Neural progenitor cell (in vitro differentiated cells): Measurements from ENCODE around the gene RTL10. TPM values are rescaled to one million over a fixed set of nuclear protein-coding genes. Genes with fewer than 3 reads are reported as not detected.

Experiments
- DNase-seq: peaks from one replicate; pipeline ENCODE4 v3.0.0-alpha.2; 2016; ENCODE audit warnings: low spot score
- H2AFZ ChIP-seq: fragments of 200-600 bp; sonication (generic); replicated peaks from 2 replicates; pipeline ENCODE4 v1.6.1; 2016; ENCODE audit warnings: antibody characterized with exemption
- H3F3A ChIP-seq: fragments of 200-600 bp; sonication (generic); 2 replicates; pipeline ENCODE4 v1.6.1; 2016; ENCODE audit warnings: antibody characterized with exemption, low read depth
- H3K27ac ChIP-seq: fragments of 200-600 bp; sonication (generic); 2 replicates; pipeline ENCODE4 v1.5.1; 2016; ENCODE audit warnings: mild to moderate bottlenecking
- H3K27me3 ChIP-seq: fragments of 200-600 bp; sonication (generic); 2 replicates; pipeline ENCODE4 v1.6.1; 2016; ENCODE audit warnings: mild to moderate bottlenecking, moderate library complexity
- H3K36me3 ChIP-seq: fragments of 200-600 bp; sonication (generic); 2 replicates; pipeline ENCODE4 v1.5.1; 2016
- H3K4me1 ChIP-seq: fragments of 200-600 bp; sonication (generic); 2 replicates; pipeline ENCODE4 v1.6.1; 2016; ENCODE audit warnings: mixed run types
- H3K4me2 ChIP-seq: fragments of 200-600 bp; sonication (generic); 2 replicates; pipeline ENCODE4 v1.6.1; 2016
- H3K4me3 ChIP-seq: fragments of 200-600 bp; sonication (generic); 2 replicates; pipeline ENCODE4 v1.5.1; 2016
- H3K79me2 ChIP-seq: fragments of 200-600 bp; sonication (generic); 2 replicates; pipeline ENCODE4 v1.6.1; 2016; ENCODE audit warnings: low read depth
- H3K9ac ChIP-seq: fragments of 200-600 bp; sonication (generic); 2 replicates; pipeline ENCODE4 v1.6.1; 2016
- H3K9me3 ChIP-seq: fragments of 200-600 bp; sonication (generic); 2 replicates; pipeline ENCODE4 v1.5.1; 2016; ENCODE audit warnings: low read depth
- H4K20me1 ChIP-seq: fragments of 200-600 bp; sonication (generic); 2 replicates; pipeline ENCODE4 v1.6.1; 2016; ENCODE audit warnings: low read depth
- H3K27ac Mint-ChIP-seq: 3 replicates; pipeline ENCODE4 v1.8.0; 2021; ENCODE audit warnings: mixed read lengths
- H3K27me3 Mint-ChIP-seq: 2 replicates; pipeline ENCODE4 v1.8.0; 2022; ENCODE audit warnings: low read depth, mild to moderate bottlenecking, inconsistent platforms, moderate library complexity, mixed read lengths; ENCODE audit not compliant: insufficient read depth
- H3K36me3 Mint-ChIP-seq: 3 replicates; pipeline ENCODE4 v1.8.0; 2021; ENCODE audit warnings: mixed read lengths
- H3K4me1 Mint-ChIP-seq: 3 replicates; pipeline ENCODE4 v1.8.0; 2021; ENCODE audit warnings: mixed read lengths
- H3K4me3 Mint-ChIP-seq: 3 replicates; pipeline ENCODE4 v1.8.0; 2021; ENCODE audit warnings: mild to moderate bottlenecking, moderate library complexity, mixed read lengths
- H3K9me3 Mint-ChIP-seq: 3 replicates; pipeline ENCODE4 v1.8.0; 2020; ENCODE audit warnings: mixed read lengths
- CTCF ChIP-seq: fragments of 200-600 bp; sonication (generic); IDR thresholded peaks from 2 replicates; pipeline ENCODE4 v1.5.1; 2017; ENCODE audit warnings: antibody characterized with exemption, mild to moderate bottlenecking
- EZH2 ChIP-seq: fragments of 200-600 bp; sonication (generic); IDR thresholded peaks from 2 replicates; pipeline ENCODE4 v1.6.1; 2017; ENCODE audit warnings: antibody characterized with exemption, mild to moderate bottlenecking, moderate library complexity
- EZH2phosphoT487 ChIP-seq: fragments of 200-600 bp; sonication (generic); IDR thresholded peaks from 2 replicates; pipeline ENCODE4 v1.6.1; 2017; ENCODE audit warnings: antibody characterized with exemption
- total RNA-seq: library from RNA; depleted of rRNA; stranded (reverse); fragments of >200 nt; gene quantifications from 2 replicates; pipeline ENCODE4 v1.2.3, GENCODE V29; 2015; ENCODE audit warnings: low replicate concordance

RTL10 gene
- total RNA-seq, 1 donor from 2014 or later: 7.3 TPM

GRCh38 chr22:19855504-19856409 lies 1.1 kb upstream of the RTL10 start:
- peaks cover 27% of the 10 kb centered on the region for H4K20me1 ChIP-seq
- H3K4me3 Mint-ChIP-seq: peak overlapping the region; percentile 95
- H3K4me3 ChIP-seq: peak overlapping the region; percentile 72
- no peaks in the 10 kb centered on the region for H3K27me3 Mint-ChIP-seq
- peaks cover 45% of the 10 kb centered on the region for H3K79me2 ChIP-seq
- H3K4me1 ChIP-seq: peaks cover 17% of the 10 kb centered on the region
- H3K27ac Mint-ChIP-seq: peak overlapping the region; percentile 85
- peak overlapping the region; percentile 14 for H2AFZ ChIP-seq
- peaks cover 25% of the 10 kb centered on the region for H3K4me1 Mint-ChIP-seq
- H3K9ac ChIP-seq: peak overlapping the region; percentile 36
- no peaks in the 10 kb centered on the region for H3K27me3 ChIP-seq
- TF ChIP-seq EZH2 (no peak), EZH2phosphoT487 (no peak), CTCF (no peak)
- no peak overlapping the region for H3K27ac ChIP-seq
- H3K36me3 Mint-ChIP-seq: peaks cover 22% of the 10 kb centered on the region
- peak overlapping the region; percentile 90 for H3K4me2 ChIP-seq
- no peak for DNase-seq
- no peaks in the 10 kb centered on the region for H3K9me3 ChIP-seq
- no peaks in the 10 kb centered on the region for H3K9me3 Mint-ChIP-seq
- H3F3A ChIP-seq: no peaks in the 10 kb centered on the region
- no peaks in the 10 kb centered on the region for H3K36me3 ChIP-seq

GRCh38 chr22:19853879-19854777 lies 546 bp downstream of the RTL10 start:
- no peaks in the 10 kb centered on the region for H3K27me3 Mint-ChIP-seq
- peaks cover 29% of the 10 kb centered on the region for H3K4me1 Mint-ChIP-seq
- DNase-seq: no peak
- TF ChIP-seq EZH2phosphoT487 (no peak), EZH2 (no peak), CTCF (no peak)
- H3K9me3 Mint-ChIP-seq: no peaks in the 10 kb centered on the region
- peak overlapping the region; percentile 95 for H3K27ac Mint-ChIP-seq
- Histone ChIP-seq H3F3A (no peaks in the 10 kb centered on the region), H3K9ac (peak overlapping the region; percentile 72), H3K79me2 (peaks cover 45% of the 10 kb centered on the region), H3K36me3 (no peaks in the 10 kb centered on the region), H2AFZ (peak overlapping the region; percentile 43), H4K20me1 (peaks cover 43% of the 10 kb centered on the region), H3K4me1 (peaks cover 17% of the 10 kb centered on the region), H3K9me3 (no peaks in the 10 kb centered on the region), H3K4me3 (peak overlapping the region; percentile 72), H3K27ac (peak overlapping the region; percentile 50), H3K4me2 (peak overlapping the region; percentile 90), H3K27me3 (no peaks in the 10 kb centered on the region)
- H3K36me3 Mint-ChIP-seq: peaks cover 23% of the 10 kb centered on the region
- H3K4me3 Mint-ChIP-seq: peak overlapping the region; percentile 95

- Histone ChIP-seq H3K9ac (peak overlapping the region; percentile 72), H3K4me1 (peaks cover 17% of the 10 kb centered on the region), H2AFZ (no peak overlapping the region), H3K36me3 (no peaks in the 10 kb centered on the region), H3K9me3 (no peaks in the 10 kb centered on the region), H3F3A (no peaks in the 10 kb centered on the region), H3K4me2 (peak overlapping the region; percentile 90), H3K4me3 (peak overlapping the region; percentile 72), H4K20me1 (peaks cover 49% of the 10 kb centered on the region), H3K79me2 (peaks cover 45% of the 10 kb centered on the region), H3K27ac (no peak overlapping the region), H3K27me3 (no peaks in the 10 kb centered on the region)
- peak overlapping the region; percentile 95 for H3K4me3 Mint-ChIP-seq
- H3K27ac Mint-ChIP-seq: peak overlapping the region; percentile 95
- H3K27me3 Mint-ChIP-seq: no peaks in the 10 kb centered on the region
- peaks cover 29% of the 10 kb centered on the region for H3K4me1 Mint-ChIP-seq
- no peak for DNase-seq
- peaks cover 23% of the 10 kb centered on the region for H3K36me3 Mint-ChIP-seq
- TF ChIP-seq CTCF: no peak
- TF ChIP-seq EZH2phosphoT487: no peak
- TF ChIP-seq EZH2: no peak
- H3K9me3 Mint-ChIP-seq: no peaks in the 10 kb centered on the region
Measured at GRCh38 chr22:19853058-19853878, 1.4 kb downstream of the RTL10 start.
